Prostate gland (tissue), 2 donors: Measurements from ENCODE around the gene NEB.

Experiments used
- POLR2A ChIP-seq: fragments of 450-650 bp; IDR thresholded peaks from one replicate; pipeline ENCODE4 v1.6.1; 2016; ENCODE audit warnings: antibody characterized with exemption, mild to moderate bottlenecking
- POLR2AphosphoS5 ChIP-seq: sonication (generic); formaldehyde crosslinking; IDR thresholded peaks from one replicate; pipeline ENCODE4 v1.6.1; 2017; ENCODE audit warnings: antibody characterized with exemption
- TF ChIP-seq, protein P1 (sequence below), 4 experiments: fragments of 200-600 bp in 2 of 4; fragments of 450-650 bp in 2 of 4; sonication (generic) in 2 of 4; IDR thresholded peaks; 1 replicate in 3 of 4; 2 replicates in 1 of 4; pipeline ENCODE4 v1.5.1; 2016 to 2019; ENCODE audit warnings: antibody characterized with exemption in 4 of 4, mild to moderate bottlenecking in 2 of 4, moderate library complexity in 2 of 4

GRCh38 chr2:151556121-151556520 is 178.2 kb downstream of the NEB start:
- TF ChIP-seq, protein P1, sequence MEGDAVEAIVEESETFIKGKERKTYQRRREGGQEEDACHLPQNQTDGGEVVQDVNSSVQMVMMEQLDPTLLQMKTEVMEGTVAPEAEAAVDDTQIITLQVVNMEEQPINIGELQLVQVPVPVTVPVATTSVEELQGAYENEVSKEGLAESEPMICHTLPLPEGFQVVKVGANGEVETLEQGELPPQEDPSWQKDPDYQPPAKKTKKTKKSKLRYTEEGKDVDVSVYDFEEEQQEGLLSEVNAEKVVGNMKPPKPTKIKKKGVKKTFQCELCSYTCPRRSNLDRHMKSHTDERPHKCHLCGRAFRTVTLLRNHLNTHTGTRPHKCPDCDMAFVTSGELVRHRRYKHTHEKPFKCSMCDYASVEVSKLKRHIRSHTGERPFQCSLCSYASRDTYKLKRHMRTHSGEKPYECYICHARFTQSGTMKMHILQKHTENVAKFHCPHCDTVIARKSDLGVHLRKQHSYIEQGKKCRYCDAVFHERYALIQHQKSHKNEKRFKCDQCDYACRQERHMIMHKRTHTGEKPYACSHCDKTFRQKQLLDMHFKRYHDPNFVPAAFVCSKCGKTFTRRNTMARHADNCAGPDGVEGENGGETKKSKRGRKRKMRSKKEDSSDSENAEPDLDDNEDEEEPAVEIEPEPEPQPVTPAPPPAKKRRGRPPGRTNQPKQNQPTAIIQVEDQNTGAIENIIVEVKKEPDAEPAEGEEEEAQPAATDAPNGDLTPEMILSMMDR (IDR thresholded peaks at IDR 0.05): no peak
- TF ChIP-seq POLR2AphosphoS5 (no peak), POLR2A (no peak)
